HUES6 (cell line): Measurements from ENCODE around the gene MRPL44.

Source experiments
- H3K27ac ChIP-seq: 2 replicates; pipeline ENCODE4 v1.7.0; 2013; ENCODE audit warnings: low read depth, mild to moderate bottlenecking, low read length, inconsistent platforms
- H3K27me3 ChIP-seq: 2 replicates; pipeline ENCODE4 v1.6.1; 2013; ENCODE audit warnings: low read length; ENCODE audit not compliant: control insufficient read depth, insufficient read depth
- H3K36me3 ChIP-seq: 2 replicates; pipeline ENCODE4 v1.6.1; 2013; ENCODE audit warnings: low read length; ENCODE audit not compliant: control insufficient read depth, insufficient read depth
- H3K4me1 ChIP-seq: 2 replicates; pipeline ENCODE4 v1.6.1; 2013; ENCODE audit warnings: low read length; ENCODE audit not compliant: control insufficient read depth, insufficient read depth
- H3K4me3 ChIP-seq: 2 replicates; pipeline ENCODE4 v1.5.1; 2013; ENCODE audit warnings: low read depth, low read length
- H3K9ac ChIP-seq: one replicate; pipeline ENCODE4 v1.6.1; 2013; ENCODE audit warnings: mild to moderate bottlenecking, low read length
- H3K9me3 ChIP-seq: 2 replicates; pipeline ENCODE4 v1.6.1; 2013; ENCODE audit warnings: low read depth, low read length; ENCODE audit not compliant: control insufficient read depth, insufficient read depth

MRPL44 gene

GRCh38 chr2:223972656-223973102, 15.4 kb downstream of the MRPL44 start:
- H3K9ac ChIP-seq = no peak overlapping the region
- no peaks in the 10 kb centered on the region for H3K4me1 ChIP-seq
- no peak overlapping the region for H3K4me3 ChIP-seq
- H3K36me3 ChIP-seq = peaks cover 29% of the 10 kb centered on the region
- H3K9me3 ChIP-seq = no peaks in the 10 kb centered on the region
- H3K27ac ChIP-seq = no peak overlapping the region
- no peaks in the 10 kb centered on the region for H3K27me3 ChIP-seq

GRCh38 chr2:223973606-223974005, 16.3 kb downstream of the MRPL44 start:
- no peak overlapping the region for H3K27ac ChIP-seq
- no peak overlapping the region for H3K4me3 ChIP-seq
- no peaks in the 10 kb centered on the region for H3K4me1 ChIP-seq
- H3K27me3 ChIP-seq = no peaks in the 10 kb centered on the region
- H3K36me3 ChIP-seq = peaks cover 37% of the 10 kb centered on the region
- no peaks in the 10 kb centered on the region for H3K9me3 ChIP-seq
- no peak overlapping the region for H3K9ac ChIP-seq

DNA sequence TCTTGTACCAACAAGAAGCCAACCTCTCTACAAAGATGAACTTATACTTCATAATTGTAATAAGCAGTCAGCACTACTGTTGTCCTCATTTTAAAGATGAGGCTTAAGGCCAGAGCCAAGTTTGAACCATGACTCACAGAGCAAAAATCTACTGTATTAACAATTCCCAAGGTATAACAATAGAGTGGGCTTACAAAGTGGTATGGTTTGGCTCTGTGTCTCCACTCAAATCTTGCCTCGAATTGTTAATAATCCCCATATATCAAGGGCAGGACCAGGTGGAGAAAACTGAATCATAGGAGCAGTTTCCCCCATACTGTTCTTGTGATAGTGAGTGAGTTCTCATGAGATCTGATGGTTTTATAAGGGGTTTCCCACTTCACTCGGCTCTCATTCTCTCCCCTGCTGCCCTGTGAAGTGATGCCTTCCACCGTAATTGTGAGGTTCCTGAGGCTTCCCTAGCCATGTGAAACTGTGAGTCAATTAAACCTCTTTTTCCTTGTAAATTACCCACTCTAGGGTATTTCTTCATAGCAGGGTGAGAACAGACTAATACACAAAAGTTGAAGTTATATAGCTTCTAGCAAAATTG, 19.5 kb downstream of the MRPL44 start:
- peaks cover 65% of the 10 kb centered on the region for H3K36me3 ChIP-seq
- H3K4me1 ChIP-seq = no peaks in the 10 kb centered on the region
- H3K27me3 ChIP-seq = no peaks in the 10 kb centered on the region

GRCh38 chr2:223978451-223978850, 21.2 kb downstream of the MRPL44 start:
- Histone ChIP-seq H3K27ac (no peak overlapping the region), H3K27me3 (no peaks in the 10 kb centered on the region), H3K36me3 (peaks cover 82% of the 10 kb centered on the region), H3K4me3 (no peak overlapping the region), H3K9ac (no peak overlapping the region), H3K9me3 (no peaks in the 10 kb centered on the region), H3K4me1 (no peaks in the 10 kb centered on the region)

More for the DNA sequence above, 19.5 kb downstream of the MRPL44 start:
- H3K9me3 ChIP-seq = no peaks in the 10 kb centered on the region
- no peak overlapping the region for H3K4me3 ChIP-seq
- no peak overlapping the region for H3K27ac ChIP-seq
- H3K9ac ChIP-seq = no peak overlapping the region

DNA sequence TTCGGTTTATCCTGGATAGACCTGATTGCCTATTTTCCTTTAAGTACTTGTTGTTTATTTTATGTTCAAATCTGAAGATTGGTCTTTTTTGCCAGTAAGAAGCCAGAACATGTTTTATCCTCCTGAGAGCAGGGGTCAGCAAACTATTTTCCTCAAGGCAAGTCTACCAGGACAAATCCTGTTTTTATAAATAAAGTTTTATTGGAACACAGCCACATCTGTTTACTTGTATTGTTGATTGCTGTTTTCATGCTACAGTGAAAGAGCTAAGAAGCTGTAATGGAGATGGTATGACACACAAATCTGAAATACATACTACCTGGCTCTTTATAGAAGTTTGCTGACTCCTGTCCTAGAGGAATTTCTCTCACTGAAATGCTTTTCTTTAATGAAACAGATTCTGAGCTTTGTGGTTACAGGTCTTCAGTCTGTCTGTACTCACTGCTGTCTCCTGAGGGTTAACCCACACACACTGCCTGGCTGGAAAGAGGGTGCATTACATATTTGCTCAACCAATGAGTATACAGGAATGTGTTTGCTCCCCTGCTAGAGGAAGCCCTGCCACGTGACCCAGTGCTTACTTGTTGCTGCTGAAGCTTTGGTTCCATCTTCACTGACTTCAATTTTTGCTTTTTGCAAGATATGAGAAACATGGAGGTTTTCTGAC, 22.6 kb downstream of the MRPL44 start:
- Histone ChIP-seq H3K27me3 (no peaks in the 10 kb centered on the region), H3K9me3 (no peaks in the 10 kb centered on the region), H3K4me1 (no peaks in the 10 kb centered on the region), H3K27ac (no peak overlapping the region), H3K36me3 (peaks cover 93% of the 10 kb centered on the region), H3K4me3 (no peak overlapping the region), H3K9ac (no peak overlapping the region)

GRCh38 chr2:223980397-223980735, 23.1 kb downstream of the MRPL44 start:
- Histone ChIP-seq H3K4me3 (no peak overlapping the region), H3K27me3 (no peaks in the 10 kb centered on the region), H3K4me1 (no peaks in the 10 kb centered on the region), H3K9me3 (no peaks in the 10 kb centered on the region), H3K9ac (no peak overlapping the region), H3K27ac (no peak overlapping the region), H3K36me3 (peaks cover 97% of the 10 kb centered on the region)

DNA sequence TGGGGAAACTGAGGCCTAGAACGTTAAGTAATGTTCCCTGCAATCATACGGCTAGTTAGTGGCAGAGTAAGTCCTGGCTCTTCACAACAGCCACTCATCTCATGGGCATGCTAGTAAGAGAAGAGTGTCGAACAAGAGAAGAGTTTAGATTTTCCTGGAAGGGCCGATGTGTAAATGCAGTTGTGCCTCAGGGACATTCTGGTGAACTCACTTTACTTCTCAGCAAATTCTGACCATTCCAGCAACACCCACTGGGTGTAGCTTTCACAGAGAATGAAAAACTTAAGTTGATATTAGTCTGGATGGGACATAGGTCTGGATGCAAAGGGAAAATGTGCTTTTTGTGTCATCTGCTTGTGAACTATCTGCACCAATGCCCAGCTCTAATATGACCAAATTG, 23.5 kb downstream of the MRPL44 start:
- Histone ChIP-seq H3K27me3 (no peaks in the 10 kb centered on the region), H3K4me1 (no peaks in the 10 kb centered on the region), H3K9ac (no peak overlapping the region), H3K36me3 (peaks cover 96% of the 10 kb centered on the region), H3K27ac (no peak overlapping the region), H3K9me3 (no peaks in the 10 kb centered on the region), H3K4me3 (no peak overlapping the region)

DNA sequence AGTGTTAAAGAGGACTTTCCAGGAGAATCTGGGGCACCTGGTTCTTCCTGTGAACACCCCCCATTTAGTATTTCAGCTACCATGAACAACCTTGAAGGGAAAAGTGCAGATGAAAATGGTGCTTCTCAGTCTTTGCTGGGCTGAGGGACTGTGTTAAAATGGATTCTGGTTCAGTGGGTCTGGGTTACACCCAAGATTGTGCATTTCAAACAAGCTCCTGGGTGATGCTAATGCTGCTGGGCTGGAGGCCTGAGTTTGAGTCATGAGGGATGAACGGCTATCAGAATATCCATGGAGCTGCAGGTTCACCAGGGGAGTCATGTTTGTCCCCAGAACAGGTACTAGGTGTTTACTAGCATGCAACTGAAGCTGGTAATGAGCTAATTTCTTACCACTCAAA, 24.0 kb downstream of the MRPL44 start:
- Histone ChIP-seq H3K4me3 (no peak overlapping the region), H3K27ac (no peak overlapping the region), H3K36me3 (peaks cover 97% of the 10 kb centered on the region)

DNA sequence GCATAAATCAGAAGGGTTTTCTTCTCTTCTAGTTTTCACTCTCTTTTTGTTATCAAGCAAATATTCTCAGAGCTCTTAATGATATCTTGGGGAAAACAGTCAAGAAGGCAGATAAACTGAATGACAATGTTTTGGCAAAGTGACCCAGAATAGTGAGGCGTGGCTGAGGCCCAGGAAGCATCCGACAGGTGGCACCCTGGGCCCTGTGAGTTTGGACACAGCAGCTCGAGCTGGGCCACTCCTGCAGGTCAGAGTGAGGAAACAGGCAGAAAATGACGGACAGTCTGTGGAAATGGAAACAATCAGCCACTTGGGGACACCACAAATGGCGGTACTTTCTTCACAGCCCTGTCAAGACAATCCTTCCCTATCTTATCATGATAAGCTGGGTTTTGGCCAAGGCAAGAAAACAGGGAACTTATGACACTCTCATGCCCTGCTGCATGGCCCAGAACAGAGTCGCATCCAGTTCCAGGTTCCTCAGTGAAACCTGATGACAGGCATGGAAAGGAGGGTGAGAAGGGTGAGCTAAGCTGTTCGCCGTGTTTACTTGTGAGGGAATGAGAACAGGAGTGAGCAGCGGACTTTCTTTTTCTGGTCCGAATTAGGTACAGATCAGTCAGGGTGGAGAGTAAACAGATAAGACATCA, 32.1 kb downstream of the MRPL44 start:
- Histone ChIP-seq H3K36me3 (peaks cover 76% of the 10 kb centered on the region), H3K27ac (no peak overlapping the region), H3K4me1 (no peaks in the 10 kb centered on the region), H3K9me3 (no peaks in the 10 kb centered on the region), H3K4me3 (no peak overlapping the region), H3K9ac (no peak overlapping the region), H3K27me3 (no peaks in the 10 kb centered on the region)

More for the DNA sequence above, 24.0 kb downstream of the MRPL44 start:
- no peak overlapping the region for H3K9ac ChIP-seq
- H3K4me1 ChIP-seq = no peaks in the 10 kb centered on the region
- H3K9me3 ChIP-seq = no peaks in the 10 kb centered on the region
- H3K27me3 ChIP-seq = no peaks in the 10 kb centered on the region

DNA sequence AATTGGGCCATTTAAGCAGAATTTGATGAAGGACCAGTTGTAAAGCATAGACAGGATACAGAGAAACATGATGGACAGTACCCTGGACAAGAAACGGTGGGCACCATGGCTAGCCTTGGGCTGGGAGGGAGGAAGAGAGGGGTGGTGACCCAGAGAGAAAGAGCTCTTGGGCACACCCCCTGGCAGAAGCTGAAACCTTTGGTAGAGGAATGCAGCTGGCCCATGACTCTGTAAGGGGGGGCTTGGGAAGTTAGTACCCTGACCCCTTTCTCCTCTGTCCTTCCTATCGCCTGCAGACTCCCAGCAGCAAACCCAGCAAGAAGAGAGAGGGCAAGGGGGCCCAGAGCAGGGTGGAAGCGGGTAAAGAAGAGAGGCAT, 32.6 kb downstream of the MRPL44 start:
- Histone ChIP-seq H3K9ac (no peak overlapping the region), H3K27me3 (no peaks in the 10 kb centered on the region), H3K36me3 (peaks cover 73% of the 10 kb centered on the region), H3K4me1 (no peaks in the 10 kb centered on the region), H3K27ac (no peak overlapping the region), H3K9me3 (no peaks in the 10 kb centered on the region), H3K4me3 (no peak overlapping the region)

GRCh38 chr2:223991611-223992010, 34.3 kb downstream of the MRPL44 start:
- Histone ChIP-seq H3K4me1 (no peaks in the 10 kb centered on the region), H3K36me3 (peaks cover 74% of the 10 kb centered on the region), H3K4me3 (no peak overlapping the region), H3K27ac (no peak overlapping the region), H3K9ac (no peak overlapping the region), H3K9me3 (no peaks in the 10 kb centered on the region), H3K27me3 (no peaks in the 10 kb centered on the region)
